Inflammatory macrophage (primary cell): ENCODE measurements around the gene CRTC1.

Experiments
- DNase-seq, 2 donors: peaks; one replicate each; pipeline ENCODE4 v3.0.0-alpha.2; 2020 to 2022

Gene CRTC1

GRCh38 chr19:18750295-18750970, 67.0 kb downstream of the CRTC1 start:
- no peak for DNase-seq

- no peak for DNase-seq
These were observed 68.1 kb downstream of the CRTC1 start for GRCh38 chr19:18751571-18751970.

- DNase-seq, result no peak
These were observed 71.0 kb downstream of the CRTC1 start for GRCh38 chr19:18754501-18754900.

- DNase-seq, result no peak
These were observed 73.4 kb downstream of the CRTC1 start for GRCh38 chr19:18756896-18757295.

- DNase-seq, result no peak
These were observed 76.0 kb downstream of the CRTC1 start for GRCh38 chr19:18759304-18759994.

- no peak for DNase-seq
These were observed 76.5 kb downstream of the CRTC1 start for GRCh38 chr19:18759995-18760426.

GRCh38 chr19:18760440-18761383, 77.2 kb downstream of the CRTC1 start:
- no peak for DNase-seq

- no peak for DNase-seq
These were observed 78.1 kb downstream of the CRTC1 start for GRCh38 chr19:18761531-18762110.

- no peak for DNase-seq
These were observed 78.9 kb downstream of the CRTC1 start for GRCh38 chr19:18762125-18763023.

- DNase-seq, result no peak
These were observed 80.5 kb downstream of the CRTC1 start for GRCh38 chr19:18763674-18764590.

- DNase-seq, result no peak
These were observed 81.1 kb downstream of the CRTC1 start for GRCh38 chr19:18764591-18765051.

- no peak for DNase-seq
These were observed 81.7 kb downstream of the CRTC1 start for GRCh38 chr19:18765224-18765623.

- DNase-seq, result no peak
These were observed 84.7 kb downstream of the CRTC1 start for GRCh38 chr19:18768046-18768771.

- no peak for DNase-seq
These were observed 85.8 kb downstream of the CRTC1 start for GRCh38 chr19:18768997-18769891.

GRCh38 chr19:18769989-18770528, 86.6 kb downstream of the CRTC1 start:
- DNase-seq, result no peak

- DNase-seq, result no peak
These were observed 87.3 kb downstream of the CRTC1 start for GRCh38 chr19:18770663-18771327.

- no peak for DNase-seq
These were observed 88.1 kb downstream of the CRTC1 start for GRCh38 chr19:18771328-18772242.
